ENCODE measurements around the gene DOCK3. TPM values are rescaled to one million over a fixed set of nuclear protein-coding genes. Genes with fewer than 3 reads are reported as not detected.

The DOCK3 gene
- total and polyA plus RNA-seq, 2 donors (not counting 3 experiments of a cell fraction or from before 2014, with no cell fraction given): 0.08 to 0.13 TPM

DNA sequence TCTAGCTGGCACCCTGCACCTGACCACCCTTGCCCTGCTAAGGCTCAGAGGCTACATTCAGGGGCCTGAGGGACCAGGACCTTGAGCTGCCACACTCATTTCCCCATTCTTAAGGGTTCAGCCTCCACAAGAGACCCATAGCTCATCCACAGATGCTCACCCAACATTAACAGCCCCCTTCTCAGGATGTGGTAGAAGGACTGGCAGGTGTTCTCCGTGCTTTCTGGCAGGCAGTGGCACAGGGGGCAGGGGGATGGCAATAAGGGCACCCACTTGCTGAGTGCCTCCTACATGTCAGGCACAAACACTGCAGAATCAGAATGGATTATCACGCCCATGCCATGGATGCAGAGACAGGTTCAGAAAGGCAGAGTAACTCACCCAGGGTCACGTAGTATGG lies 48.3 kb upstream of the DOCK3 start:
- no peak for FAIRE-seq
- Histone ChIP-seq H3K9me1 (replicated peaks; ENCODE audit: control insufficient read depth, extremely low read depth, insufficient read depth, low read length) (no peaks in the 10 kb centered on the region), H2AFZ (ENCODE audit: low read depth, low read length) (no peak overlapping the region), H3K4me3 (replicated peaks in 1 of 3; ENCODE audit: insufficient read depth in 1 of 3, low read depth in 1 of 3, low read length in 3 of 3) (no peak overlapping the region), H3K9me3 (replicated peaks; ENCODE audit: control insufficient read depth, insufficient read depth, low read length) (no peaks in the 10 kb centered on the region), H3K9ac (replicated peaks; ENCODE audit: extremely low read depth, insufficient read depth, low read length) (no peak overlapping the region), H3K4me1 (ENCODE audit: control insufficient read depth, extremely low read depth, insufficient read depth, low read length) (peaks cover 7% of the 10 kb centered on the region), H3K4me2 (ENCODE audit: insufficient read depth, low read length) (no peak overlapping the region), H3K27me3 (ENCODE audit: control insufficient read depth in 2 of 2, insufficient read depth in 2 of 2, low read length in 2 of 2) (no peaks in the 10 kb centered on the region), H3K36me3 (ENCODE audit: control insufficient read depth in 2 of 2, extremely low read depth in 1 of 2, insufficient read depth in 2 of 2, low read length in 2 of 2) (no peaks in the 10 kb centered on the region), H3K79me2 (ENCODE audit: control insufficient read depth, insufficient read depth, low read length) (no peaks in the 10 kb centered on the region), H4K20me1 (replicated peaks; ENCODE audit: control insufficient read depth, extremely low read depth, insufficient read depth, low read length) (no peaks in the 10 kb centered on the region), H3K27ac (ENCODE audit: insufficient read depth, low read depth, low read length) (no peak overlapping the region)
- dilution Hi-C loops (cut with MboI; ENCODE audit: extremely low pct_ligation_motif_present, low sequenced_read_pairs) (no loop called here), intact Hi-C loops (cut with micrococcal nuclease) (no loop called here)
- TF ChIP-seq GATA2 (IDR thresholded peaks at IDR 0.05; ENCODE audit: insufficient read depth, insufficient read length, low read depth, low read length) (no peak), JUN (IDR thresholded peaks at IDR 0.05; ENCODE audit: borderline replicate concordance, insufficient read depth, insufficient read length, low read depth) (no peak), MAX (IDR thresholded peaks at IDR 0.05; ENCODE audit: insufficient read depth, insufficient read length) (no peak), POLR2A (IDR thresholded peaks at IDR 0.05; ENCODE audit: low read depth, low read length) (no peak), EZH2 (IDR thresholded peaks at IDR 0.05; ENCODE audit: borderline replicate concordance, low read depth, low read length, severe bottlenecking) (no peak), FOS (IDR thresholded peaks at IDR 0.05; ENCODE audit: borderline replicate concordance, insufficient read depth, low read length) (no peak), POLR2AphosphoS5 (IDR thresholded peaks at IDR 0.05; ENCODE audit: insufficient read depth, low read depth, low read length) (no peak), MYC (IDR thresholded peaks at IDR 0.05; ENCODE audit: low read depth, low read length) (no peak)
- TF ChIP-seq, protein P1, sequence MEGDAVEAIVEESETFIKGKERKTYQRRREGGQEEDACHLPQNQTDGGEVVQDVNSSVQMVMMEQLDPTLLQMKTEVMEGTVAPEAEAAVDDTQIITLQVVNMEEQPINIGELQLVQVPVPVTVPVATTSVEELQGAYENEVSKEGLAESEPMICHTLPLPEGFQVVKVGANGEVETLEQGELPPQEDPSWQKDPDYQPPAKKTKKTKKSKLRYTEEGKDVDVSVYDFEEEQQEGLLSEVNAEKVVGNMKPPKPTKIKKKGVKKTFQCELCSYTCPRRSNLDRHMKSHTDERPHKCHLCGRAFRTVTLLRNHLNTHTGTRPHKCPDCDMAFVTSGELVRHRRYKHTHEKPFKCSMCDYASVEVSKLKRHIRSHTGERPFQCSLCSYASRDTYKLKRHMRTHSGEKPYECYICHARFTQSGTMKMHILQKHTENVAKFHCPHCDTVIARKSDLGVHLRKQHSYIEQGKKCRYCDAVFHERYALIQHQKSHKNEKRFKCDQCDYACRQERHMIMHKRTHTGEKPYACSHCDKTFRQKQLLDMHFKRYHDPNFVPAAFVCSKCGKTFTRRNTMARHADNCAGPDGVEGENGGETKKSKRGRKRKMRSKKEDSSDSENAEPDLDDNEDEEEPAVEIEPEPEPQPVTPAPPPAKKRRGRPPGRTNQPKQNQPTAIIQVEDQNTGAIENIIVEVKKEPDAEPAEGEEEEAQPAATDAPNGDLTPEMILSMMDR (IDR thresholded peaks at IDR 0.05; ENCODE audit: extremely low read depth in 1 of 2, insufficient read depth in 1 of 2, low read depth in 1 of 2, low read length in 2 of 2): no peak
- no peak for DNase-seq (ENCODE audit: low read depth, low spot score)
- ChIA-PET POLR2A (no interaction called here), CTCF (interaction anchor here (1.3 kb wide), 1 partner anchor 10 kb away, joined by 4 read pairs; the partner anchor contains the start of gene MAPKAPK3)
- no TSS peak for BruUV-seq (replicated peaks)

All from endothelial cell of umbilical vein (primary cell).